ENCODE results near the gene KLK14. TPM values are rescaled to one million over a fixed set of nuclear protein-coding genes. Genes with fewer than 3 reads are reported as not detected.
A peak's percentile ranks its signal among the peaks of the same experiment; 100 is the strongest.

Gene KLK14
- total and polyA plus RNA-seq, 10 of the 15 experiments (the other 5 are each of a cell fraction or from before 2014, with no cell fraction given): not detected

- TF ChIP-seq SPI1 (IDR thresholded peaks at IDR 0.05; ENCODE audit: borderline replicate concordance, insufficient read depth, low read depth, low read length) (peak; percentile 54; the same call in 1 of the 2 replicates), BHLHE40 (IDR thresholded peaks at IDR 0.05; ENCODE audit: borderline replicate concordance in 1 of 2, low read depth in 2 of 2, low read length in 1 of 2) (peak; percentile 13 to 47; a peak in 1 of 4 replicates), ZSCAN29 (IDR thresholded peaks at IDR 0.05) (no peak), MYC (IDR thresholded peaks at IDR 0.05; ENCODE audit: insufficient read depth, insufficient read length, insufficient replicate concordance, low read length, severe bottlenecking) (peak; percentile 88), WRNIP1 (IDR thresholded peaks at IDR 0.05; ENCODE audit: borderline replicate concordance, low read depth, low read length) (no peak), SMC3 (IDR thresholded peaks at IDR 0.05; ENCODE audit: borderline replicate concordance, low read length) (no peak), SMAD1 (IDR thresholded peaks at IDR 0.05; ENCODE audit: low read depth, partially characterized antibody) (no peak), POLR2AphosphoS2 (IDR thresholded peaks at IDR 0.05; ENCODE audit: low read depth, low read length) (0 out of 2 replicates have a peak, but pooled peaks have one; percentile 51), SREBF1 (IDR thresholded peaks at IDR 0.05; ENCODE audit: low read length) (peak; percentile 77), JUND (IDR thresholded peaks at IDR 0.05; ENCODE audit: low read depth, low read length) (0 out of 2 replicates have a peak, but pooled peaks have one; percentile 14), TBL1XR1 (IDR thresholded peaks at IDR 0.05; ENCODE audit: low read depth, low read length) (peak; percentile 42; the same call in 1 of the 2 replicates), ATF7 (IDR thresholded peaks at IDR 0.05; ENCODE audit: low read depth) (0 out of 2 replicates have a peak, but pooled peaks have one; percentile 27), SREBF2 (IDR thresholded peaks at IDR 0.05; ENCODE audit: low read length) (peak; percentile 14; the same call in 1 of the 2 replicates), NFXL1 (IDR thresholded peaks at IDR 0.05; ENCODE audit: borderline replicate concordance) (no peak), MXI1 (IDR thresholded peaks at IDR 0.05; ENCODE audit: low read depth, low read length) (peak; percentile 92), RFX5 (IDR thresholded peaks at IDR 0.05; ENCODE audit: low read depth, low read length) (peak; percentile 96), HDGF (IDR thresholded peaks at IDR 0.05) (0 out of 2 replicates have a peak, but pooled peaks have one; percentile 77), SUZ12 (IDR thresholded peaks at IDR 0.05; ENCODE audit: unreplicated experiment) (no peak), RAD51 (IDR thresholded peaks at IDR 0.05) (no peak), CBFB (IDR thresholded peaks at IDR 0.05; ENCODE audit: low read depth) (no peak), TARDBP (IDR thresholded peaks at IDR 0.05; ENCODE audit: borderline replicate concordance) (peak; percentile 88), ZNF687 (IDR thresholded peaks at IDR 0.05) (0 out of 2 replicates have a peak, but pooled peaks have one; percentile 14), SMARCA5 (IDR thresholded peaks at IDR 0.05) (no peak), KAT2A (conservative IDR thresholded peaks at IDR 0.05; ENCODE audit: control insufficient read depth, low read depth, low read length) (no peak), MTA2 (IDR thresholded peaks at IDR 0.05; ENCODE audit: low read depth) (no peak), CBX5 (IDR thresholded peaks at IDR 0.05; ENCODE audit: low read depth) (no peak), TAF1 (IDR thresholded peaks at IDR 0.05; ENCODE audit: borderline replicate concordance, low read depth, low read length) (peak; percentile 62)
Measured at GRCh38 chr19:51108066-51108804, 25.5 kb upstream of the KLK14 start, which contains the start of gene CTU1 (continued).
